ENCODE results near the gene SFTPA2.
A peak's percentile ranks its signal among the peaks of the same experiment; 100 is the strongest.
"Not testable (repeated sequence)": the region's sequence is repeated elsewhere in the genome, so short reads cannot be mapped to it uniquely, and the experiment has no call there.

Gene SFTPA2

DNA sequence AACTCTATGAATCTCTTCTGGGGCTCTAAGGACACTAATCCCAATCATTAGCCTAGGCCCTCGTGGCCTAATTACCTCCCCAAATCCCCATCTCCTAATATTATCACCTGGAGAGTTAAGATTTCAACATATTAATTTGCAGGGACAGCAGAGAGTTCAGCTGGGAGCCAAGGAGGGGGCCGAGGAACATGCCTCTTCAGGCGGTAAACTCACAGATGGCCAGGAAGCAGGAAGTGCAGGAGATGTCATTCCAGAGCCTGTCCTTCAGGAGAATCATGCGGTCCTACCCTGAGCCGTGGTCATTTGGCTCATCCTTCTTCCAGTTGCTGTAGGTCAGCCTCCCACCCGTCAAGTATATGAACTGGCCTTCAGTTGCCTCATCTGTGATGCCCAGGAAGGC, 21.9 kb upstream of the SFTPA2 start:
- no peak overlapping the region for H3K4me3 ChIP-seq (ENCODE audit: low read depth, low read length)
- TF ChIP-seq, protein P1, sequence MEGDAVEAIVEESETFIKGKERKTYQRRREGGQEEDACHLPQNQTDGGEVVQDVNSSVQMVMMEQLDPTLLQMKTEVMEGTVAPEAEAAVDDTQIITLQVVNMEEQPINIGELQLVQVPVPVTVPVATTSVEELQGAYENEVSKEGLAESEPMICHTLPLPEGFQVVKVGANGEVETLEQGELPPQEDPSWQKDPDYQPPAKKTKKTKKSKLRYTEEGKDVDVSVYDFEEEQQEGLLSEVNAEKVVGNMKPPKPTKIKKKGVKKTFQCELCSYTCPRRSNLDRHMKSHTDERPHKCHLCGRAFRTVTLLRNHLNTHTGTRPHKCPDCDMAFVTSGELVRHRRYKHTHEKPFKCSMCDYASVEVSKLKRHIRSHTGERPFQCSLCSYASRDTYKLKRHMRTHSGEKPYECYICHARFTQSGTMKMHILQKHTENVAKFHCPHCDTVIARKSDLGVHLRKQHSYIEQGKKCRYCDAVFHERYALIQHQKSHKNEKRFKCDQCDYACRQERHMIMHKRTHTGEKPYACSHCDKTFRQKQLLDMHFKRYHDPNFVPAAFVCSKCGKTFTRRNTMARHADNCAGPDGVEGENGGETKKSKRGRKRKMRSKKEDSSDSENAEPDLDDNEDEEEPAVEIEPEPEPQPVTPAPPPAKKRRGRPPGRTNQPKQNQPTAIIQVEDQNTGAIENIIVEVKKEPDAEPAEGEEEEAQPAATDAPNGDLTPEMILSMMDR (IDR thresholded peaks at IDR 0.05; ENCODE audit: control insufficient read depth, extremely low read depth, insufficient read depth): no peak
- DNase-seq (ENCODE audit: low read depth): no peak

DNA sequence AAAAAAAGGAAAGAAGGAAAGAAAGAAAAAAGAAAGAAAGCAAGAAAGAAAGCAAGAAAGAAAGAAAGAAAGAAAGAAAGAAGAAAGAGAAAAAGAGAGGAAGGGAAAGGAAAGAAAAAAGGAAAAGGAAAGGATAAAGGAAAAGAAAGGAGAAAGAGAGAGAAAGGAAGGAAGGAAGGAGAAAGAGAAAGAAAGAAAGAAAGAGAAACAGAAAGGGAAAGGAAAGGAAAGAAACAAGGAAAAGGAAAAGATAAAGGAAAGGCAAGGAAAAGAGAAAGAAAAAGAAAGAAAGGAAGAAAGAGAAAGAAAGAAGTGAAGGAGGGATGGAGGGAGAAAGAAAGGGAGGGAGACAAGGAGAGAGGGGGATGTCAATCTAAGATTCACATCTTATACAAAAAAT, 20.8 kb upstream of the SFTPA2 start:
- DNase-seq (ENCODE audit: low read depth): no peak
- H3K4me3 ChIP-seq (ENCODE audit: low read depth, low read length): no peak overlapping the region
- TF ChIP-seq, protein P1 (IDR thresholded peaks at IDR 0.05; ENCODE audit: control insufficient read depth, extremely low read depth, insufficient read depth): no peak

DNA sequence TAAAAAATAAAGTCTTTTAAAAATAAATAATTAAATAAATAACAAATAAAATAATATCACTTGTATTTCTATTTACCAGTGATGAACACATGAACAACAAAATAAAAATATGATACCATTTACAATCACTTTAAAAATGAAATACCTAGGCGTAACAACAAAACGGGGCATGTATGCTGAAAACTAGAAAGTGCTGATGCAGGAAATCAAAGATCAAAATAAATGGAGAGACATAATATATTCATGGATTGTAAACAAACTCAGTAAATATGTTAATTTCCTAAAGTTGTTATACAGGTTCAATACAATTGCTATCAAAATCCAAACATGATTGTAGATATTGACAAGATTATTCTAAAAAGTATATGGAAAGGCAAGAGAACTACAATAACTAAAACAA, 19.2 kb upstream of the SFTPA2 start:
- TF ChIP-seq, protein P1 (IDR thresholded peaks at IDR 0.05; ENCODE audit: control insufficient read depth, extremely low read depth, insufficient read depth): no peak
- DNase-seq (ENCODE audit: low read depth): no peak
- no peak overlapping the region for H3K4me3 ChIP-seq (ENCODE audit: low read depth, low read length)

DNA sequence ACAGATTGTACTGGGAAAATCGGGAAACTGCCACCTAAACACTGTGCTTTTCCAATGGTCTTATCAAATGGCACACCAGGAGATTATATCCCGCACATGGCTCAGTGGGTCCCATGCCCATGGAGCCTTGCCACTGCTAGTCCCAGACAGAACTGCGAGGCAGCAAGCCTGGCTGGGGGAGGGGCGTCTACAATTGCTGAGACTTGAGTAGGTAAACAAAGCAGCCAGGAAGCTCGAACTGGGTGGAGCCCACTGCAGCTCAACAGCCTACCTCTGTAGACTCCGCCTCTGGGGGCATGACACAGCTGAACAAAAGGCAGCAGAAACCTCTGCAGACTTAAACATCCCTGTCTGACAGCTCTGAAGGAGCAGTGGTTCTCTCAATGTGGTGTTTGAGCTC, 10.4 kb upstream of the SFTPA2 start:
- not testable (repeated sequence) for DNase-seq (ENCODE audit: low read depth); H3K4me3 ChIP-seq (ENCODE audit: low read depth, low read length)

DNA sequence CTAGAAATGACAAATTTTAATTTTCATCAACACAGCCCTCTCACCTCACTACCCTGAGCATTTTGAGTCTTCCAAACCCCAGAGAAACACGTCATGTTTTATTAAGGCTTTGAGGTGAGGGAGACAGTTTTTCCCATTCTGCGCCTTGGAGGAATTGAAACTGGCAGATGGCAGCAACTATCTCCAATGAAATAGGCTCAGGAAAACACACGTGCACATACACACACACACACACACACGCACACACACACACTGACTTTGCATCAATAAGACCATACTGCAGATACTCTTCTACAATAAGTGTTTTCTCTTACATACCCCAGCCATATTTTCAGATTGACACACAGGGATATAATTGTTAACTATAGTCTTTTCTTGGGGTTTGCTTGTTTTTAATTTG, 3.2 kb upstream of the SFTPA2 start:
- no peak overlapping the region for H3K4me3 ChIP-seq (ENCODE audit: low read depth, low read length)
- DNase-seq (ENCODE audit: low read depth): no peak
- TF ChIP-seq, protein P1 (IDR thresholded peaks at IDR 0.05; ENCODE audit: control insufficient read depth, extremely low read depth, insufficient read depth): no peak

DNA sequence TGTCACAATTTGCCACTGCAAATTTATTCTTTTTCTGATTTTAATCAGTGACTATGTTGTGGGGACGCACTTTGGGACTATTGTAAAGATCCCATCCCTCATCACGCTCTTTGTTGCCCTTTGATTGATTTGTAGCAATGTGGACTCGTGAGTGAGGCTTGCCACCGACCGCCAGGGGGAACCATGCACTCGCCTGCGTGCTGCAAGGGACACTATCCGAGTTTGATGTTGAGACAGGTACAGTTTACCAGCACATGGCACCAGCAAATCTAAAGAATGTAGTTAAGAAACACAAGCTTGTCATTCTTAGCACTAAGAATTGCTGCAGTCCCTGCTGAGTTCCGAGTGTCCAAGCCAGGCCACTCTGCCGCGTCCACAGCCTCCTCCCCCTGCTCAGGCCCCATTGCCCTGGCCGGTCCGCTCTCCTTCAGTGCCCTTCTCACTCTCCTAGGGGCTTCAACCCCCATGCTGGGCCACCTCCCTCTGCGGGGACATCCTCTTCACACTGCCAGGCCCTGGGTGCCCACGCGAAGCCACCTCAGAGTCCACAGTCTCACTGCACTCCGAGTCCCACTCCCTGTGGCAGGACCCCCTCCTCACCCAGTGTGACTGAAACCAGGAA, 2.0 kb upstream of the SFTPA2 start:
- DNase-seq (ENCODE audit: low read depth): peak; percentile 40
- no peak overlapping the region for H3K4me3 ChIP-seq (ENCODE audit: low read depth, low read length)
- TF ChIP-seq, protein P1 (IDR thresholded peaks at IDR 0.05; ENCODE audit: control insufficient read depth, extremely low read depth, insufficient read depth): peak; percentile 95

DNA sequence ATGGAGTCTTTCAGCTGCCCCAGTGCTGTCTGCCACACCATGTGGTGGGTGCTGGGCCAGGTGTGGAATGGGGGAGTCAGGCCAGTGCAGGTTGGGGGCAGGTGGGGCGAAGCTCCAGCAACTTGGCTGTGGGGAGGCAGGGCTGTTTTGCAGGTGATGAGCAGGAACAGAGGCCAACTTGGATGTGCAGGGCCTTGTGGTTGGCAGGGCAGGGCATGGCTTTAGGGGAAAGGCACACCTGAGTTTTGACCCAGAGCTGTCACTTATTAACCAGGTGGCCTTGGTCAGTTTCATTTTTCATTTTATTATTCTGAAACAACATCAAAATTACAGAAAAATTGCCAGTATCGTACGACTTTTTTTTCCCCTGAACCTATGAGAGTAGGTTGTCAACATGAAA, 1.1 kb upstream of the SFTPA2 start:
- DNase-seq (ENCODE audit: low read depth): no peak
- TF ChIP-seq, protein P1 (IDR thresholded peaks at IDR 0.05; ENCODE audit: control insufficient read depth, extremely low read depth, insufficient read depth): no peak
- H3K4me3 ChIP-seq (ENCODE audit: low read depth, low read length): no peak overlapping the region

All from LNCaP clone FGC (cell line).